ENCODE results near the gene AREL1.

DNA sequence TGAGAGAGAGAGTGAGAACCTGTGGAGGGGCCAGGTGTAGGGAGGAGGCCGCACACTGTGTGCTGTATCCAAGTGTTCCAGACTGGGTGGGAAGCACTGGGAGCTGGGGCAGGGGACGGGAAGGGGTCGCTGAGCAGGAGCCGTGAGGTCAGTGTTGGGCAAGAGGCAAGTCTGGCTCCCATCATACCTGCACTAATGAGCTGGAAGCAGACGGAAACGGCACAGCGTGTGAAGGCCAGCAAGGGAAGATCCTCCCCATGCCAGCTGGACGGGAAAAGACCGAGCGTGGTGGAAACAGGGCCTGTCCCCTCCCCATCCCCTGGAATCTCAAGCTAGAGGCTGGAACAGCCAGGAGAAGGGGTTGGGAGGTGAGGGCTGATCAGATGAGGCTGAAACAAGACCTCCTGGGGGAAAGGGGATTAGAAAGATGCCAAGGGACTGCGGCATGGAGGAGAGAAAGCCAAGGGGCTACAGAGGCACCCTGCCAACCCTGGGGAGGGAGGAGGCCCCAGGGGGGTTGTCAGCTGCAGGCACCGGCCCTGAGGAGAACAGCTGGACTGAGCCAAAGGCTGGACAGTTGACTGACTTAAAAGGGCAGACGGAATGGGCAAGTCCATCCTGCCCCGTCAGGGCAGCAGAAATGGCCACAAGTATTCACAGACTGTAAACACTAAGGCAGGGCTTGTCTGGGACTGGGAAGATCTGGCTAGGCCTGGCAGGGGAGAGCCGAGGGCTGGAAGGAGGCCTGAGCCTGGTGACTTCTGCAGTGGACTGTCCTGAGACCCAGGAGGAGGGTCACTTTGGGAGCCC lies 81.8 kb downstream of the AREL1 start:
- no peak for TF ChIP-seq CTCF (IDR thresholded peaks at IDR 0.05)
- TF ChIP-seq POLR2A (IDR thresholded peaks at IDR 0.05), result no peak

Data from testis (tissue), 2 donors.